Measurements from ENCODE around the gene UBE2D1. TPM values are rescaled to one million over a fixed set of nuclear protein-coding genes. Genes with fewer than 3 reads are reported as not detected.
A peak's percentile ranks its signal among the peaks of the same experiment; 100 is the strongest.

The UBE2D1 gene
- total and polyA plus RNA-seq, 4 experiments from 2014 or later, result 13.4 to 23.4 (median 17.2) TPM

GRCh38 chr10:58372607-58373441 lies 38.0 kb downstream of the UBE2D1 start:
- H3K36me3 Mint-ChIP-seq, result peaks cover 0 to under 1% of the 10 kb centered on the region in 2 donors
- H3K27ac Mint-ChIP-seq, result no peak overlapping the region
- H3K27me3 ChIP-seq (ENCODE audit: insufficient read depth, low read length), result no peaks in the 10 kb centered on the region
- H3K9me3 Mint-ChIP-seq, result peaks cover 0 to 1% (median 0%) of the 10 kb centered on the region in 8 donors
- CTCF ChIA-PET (ENCODE audit: partially characterized antibody), result interaction anchor here (0.8 kb wide), 1 partner anchor 14 kb away, joined by 3 read pairs; no protein-coding TSS in a partner anchor
- H3K27ac ChIP-seq (ENCODE audit: low read depth, low read length), result no peak overlapping the region
- no peaks in the 10 kb centered on the region for H3K36me3 ChIP-seq (ENCODE audit: insufficient read depth, low read length)
- no peak overlapping the region for H3K4me3 Mint-ChIP-seq
- no peaks in the 10 kb centered on the region for H3K4me1 Mint-ChIP-seq
- no peak for DNase-seq
- H3K4me1 ChIP-seq (ENCODE audit: insufficient read depth, low read length), result no peaks in the 10 kb centered on the region
- intact Hi-C loops (cut with micrococcal nuclease), result no loop called here
- no peaks in the 10 kb centered on the region for H3K9me3 ChIP-seq (ENCODE audit: control insufficient read depth in 1 of 2, low read length in 2 of 2)
- no peaks in the 10 kb centered on the region for H3K27me3 Mint-ChIP-seq
- POLR2A ChIA-PET (ENCODE audit: partially characterized antibody), result interaction anchor here (1.2 kb wide), 1 partner anchor 8 kb away, joined by 3 read pairs; no protein-coding TSS in a partner anchor
- H3K4me3 ChIP-seq (ENCODE audit: low read length in 2 of 2), result no peak overlapping the region

- Histone ChIP-seq H3K4me1 (ENCODE audit: insufficient read depth, low read length) (no peaks in the 10 kb centered on the region), H3K27me3 (ENCODE audit: insufficient read depth, low read length) (no peaks in the 10 kb centered on the region), H3K9me3 (ENCODE audit: control insufficient read depth in 1 of 2, low read length in 2 of 2) (no peaks in the 10 kb centered on the region), H3K36me3 (ENCODE audit: insufficient read depth, low read length) (no peaks in the 10 kb centered on the region), H3K4me3 (ENCODE audit: low read length in 2 of 2) (no peak overlapping the region), H3K27ac (ENCODE audit: low read depth, low read length) (no peak overlapping the region)
- Mint-ChIP-seq H3K27me3 (no peaks in the 10 kb centered on the region), H3K36me3 (no peaks in the 10 kb centered on the region), H3K9me3 (peaks cover 0 to 1% (median 0%) of the 10 kb centered on the region in 8 donors), H3K4me1 (no peaks in the 10 kb centered on the region), H3K27ac (peak overlapping the region in 3 of 7 donors; percentile 1 to 26 (median 6)), H3K4me3 (no peak overlapping the region)
- ChIA-PET CTCF (ENCODE audit: partially characterized antibody) (interaction anchor here (0.8 kb wide), 1 partner anchor 14 kb away, joined by 3 read pairs; no protein-coding TSS in a partner anchor), POLR2A (ENCODE audit: partially characterized antibody) (interaction anchor here (1.2 kb wide), 1 partner anchor 9 kb away, joined by 3 read pairs; no protein-coding TSS in a partner anchor)
- intact Hi-C loops (cut with micrococcal nuclease), result no loop called here
- DNase-seq, result no peak
Observed at GRCh38 chr10:58373442-58373827, 38.6 kb downstream of the UBE2D1 start.

GRCh38 chr10:58382489-58382995 lies 47.7 kb downstream of the UBE2D1 start:
- intact Hi-C loops (cut with micrococcal nuclease), result no loop called here
- Histone ChIP-seq H3K27me3 (ENCODE audit: insufficient read depth, low read length) (no peaks in the 10 kb centered on the region), H3K27ac (ENCODE audit: low read depth, low read length) (no peak overlapping the region), H3K9me3 (ENCODE audit: control insufficient read depth in 1 of 2, low read length in 2 of 2) (no peaks in the 10 kb centered on the region), H3K4me3 (ENCODE audit: low read length in 2 of 2) (no peak overlapping the region), H3K36me3 (ENCODE audit: insufficient read depth, low read length) (no peaks in the 10 kb centered on the region), H3K4me1 (ENCODE audit: insufficient read depth, low read length) (peaks cover 37% of the 10 kb centered on the region)
- H3K4me1 Mint-ChIP-seq, result peaks cover 24 to 47% (median 31%) of the 10 kb centered on the region in 4 donors
- CTCF ChIA-PET (ENCODE audit: partially characterized antibody), result interaction anchor here (1.2 kb wide), 1 partner anchor 83 kb away, joined by 4 read pairs; no protein-coding TSS in a partner anchor
- peak overlapping the region in 1 of 7 donors; percentile 43 for H3K27ac Mint-ChIP-seq
- H3K36me3 Mint-ChIP-seq, result peaks cover 0 to 13% of the 10 kb centered on the region in 2 donors
- DNase-seq, result no peak
- POLR2A ChIA-PET (ENCODE audit: partially characterized antibody), result no interaction called here
- no peaks in the 10 kb centered on the region for H3K9me3 Mint-ChIP-seq
- H3K4me3 Mint-ChIP-seq, result no peak overlapping the region
- H3K27me3 Mint-ChIP-seq, result peaks cover 0 to 1% of the 10 kb centered on the region in 2 donors

- no peaks in the 10 kb centered on the region for H3K27me3 ChIP-seq (ENCODE audit: insufficient read depth, low read length)
- ChIA-PET CTCF (ENCODE audit: partially characterized antibody) (interaction anchor here (0.7 to 1.8 kb wide), 11 partner anchors 12 to 116 kb away, joined by 3 to 19 read pairs (median 4); partner anchors contain the start of genes CISD1 and IPMK), POLR2A (ENCODE audit: partially characterized antibody) (interaction anchor here (0.9 to 3.3 kb wide), 7 partner anchors 12 to 117 kb away, joined by 3 to 29 read pairs (median 5); partner anchors contain the start of genes CISD1, IPMK and UBE2D1)
- Mint-ChIP-seq H3K36me3 (peaks cover 5 to 25% of the 10 kb centered on the region in 2 donors), H3K9me3 (no peaks in the 10 kb centered on the region), H3K4me1 (peaks cover 25 to 47% (median 32%) of the 10 kb centered on the region in 4 donors), H3K27ac (peak overlapping the region; percentile 92 to 98 (median 96)), H3K4me3 (peak overlapping the region; percentile 90 to 99 (median 98)), H3K27me3 (peaks cover 0 to 1% of the 10 kb centered on the region in 2 donors)
- H3K27ac ChIP-seq (ENCODE audit: low read depth, low read length), result peak overlapping the region; percentile 74
- no peaks in the 10 kb centered on the region for H3K9me3 ChIP-seq (ENCODE audit: control insufficient read depth in 1 of 2, low read length in 2 of 2)
- intact Hi-C loops (cut with micrococcal nuclease), result loop anchor here (1.0 to 2.0 kb wide), 3 partner anchors 50 to 1523 kb away; partner anchors contain the start of gene CCDC6
- DNase-seq, result peak; percentile 57 to 76 (median 70)
- peaks cover 8% of the 10 kb centered on the region for H3K36me3 ChIP-seq (ENCODE audit: insufficient read depth, low read length)
- H3K4me1 ChIP-seq (ENCODE audit: insufficient read depth, low read length), result peaks cover 41% of the 10 kb centered on the region
- H3K4me3 ChIP-seq (ENCODE audit: low read length in 2 of 2), result peak overlapping the region in 1 of 2 donors; percentile 96
Observed at GRCh38 chr10:58384095-58384494, 49.3 kb downstream of the UBE2D1 start.

- ChIA-PET POLR2A (ENCODE audit: partially characterized antibody) (interaction anchor here (0.9 to 3.3 kb wide), 8 partner anchors 10 to 118 kb away, joined by 3 to 29 read pairs (median 5); partner anchors contain the start of genes CISD1, IPMK and UBE2D1), CTCF (ENCODE audit: partially characterized antibody) (interaction anchor here (0.7 to 1.8 kb wide), 13 partner anchors 13 to 117 kb away, joined by 3 to 19 read pairs (median 4); partner anchors contain the start of genes CISD1 and IPMK)
- Histone ChIP-seq H3K4me3 (ENCODE audit: low read length in 2 of 2) (peak overlapping the region; percentile 89 to 96), H3K27me3 (ENCODE audit: insufficient read depth, low read length) (no peaks in the 10 kb centered on the region), H3K27ac (ENCODE audit: low read depth, low read length) (peak overlapping the region; percentile 74), H3K4me1 (ENCODE audit: insufficient read depth, low read length) (peaks cover 42% of the 10 kb centered on the region), H3K9me3 (ENCODE audit: control insufficient read depth in 1 of 2, low read length in 2 of 2) (no peaks in the 10 kb centered on the region), H3K36me3 (ENCODE audit: insufficient read depth, low read length) (peaks cover 12% of the 10 kb centered on the region)
- Mint-ChIP-seq H3K9me3 (no peaks in the 10 kb centered on the region), H3K4me3 (peak overlapping the region; percentile 90 to 99 (median 98)), H3K36me3 (peaks cover 8 to 30% of the 10 kb centered on the region in 2 donors), H3K27ac (peak overlapping the region; percentile 92 to 98 (median 96)), H3K4me1 (peaks cover 25 to 51% (median 34%) of the 10 kb centered on the region in 4 donors), H3K27me3 (peaks cover 0 to 1% of the 10 kb centered on the region in 2 donors)
- peak in 1 of 5 donors; percentile 41 for DNase-seq
- intact Hi-C loops (cut with micrococcal nuclease), result loop anchor here (1.0 to 2.0 kb wide), 3 partner anchors 50 to 1522 kb away; partner anchors contain the start of gene CCDC6
Observed at GRCh38 chr10:58384544-58384998, 49.8 kb downstream of the UBE2D1 start.

GRCh38 chr10:58384999-58385783 lies 50.4 kb downstream of the UBE2D1 start, which contains the start of gene TFAM:
Gene TFAM, plus strand, starts transcription at chr10:58385410. Its CDS starts 138 bp downstream, at chr10:58385548.
- Histone ChIP-seq H3K27ac (ENCODE audit: low read depth, low read length) (peak within 1 kb of the TSS; percentile 74), H3K4me3 (ENCODE audit: low read length in 2 of 2) (peak within 1 kb of the TSS; percentile 89 to 96), H3K27me3 (ENCODE audit: insufficient read depth, low read length) (no peaks in the 10 kb centered on the region), H3K4me1 (ENCODE audit: insufficient read depth, low read length) (peaks cover 48% of the 10 kb centered on the region), H3K36me3 (ENCODE audit: insufficient read depth, low read length) (peaks cover 19% of the 10 kb centered on the region), H3K9me3 (ENCODE audit: control insufficient read depth in 1 of 2, low read length in 2 of 2) (no peaks in the 10 kb centered on the region)
- Mint-ChIP-seq H3K4me3 (peak within 1 kb of the TSS; percentile 90 to 99 (median 98)), H3K27me3 (peaks cover 0 to 1% of the 10 kb centered on the region in 2 donors), H3K4me1 (peaks cover 28 to 57% (median 39%) of the 10 kb centered on the region in 4 donors), H3K9me3 (no peaks in the 10 kb centered on the region), H3K36me3 (peaks cover 15 to 36% of the 10 kb centered on the region in 2 donors), H3K27ac (peak within 1 kb of the TSS; percentile 92 to 98 (median 96))
- ChIA-PET POLR2A (ENCODE audit: partially characterized antibody) (interaction anchor here (0.9 to 3.3 kb wide), 10 partner anchors 9 to 119 kb away, joined by 3 to 29 read pairs (median 5); partner anchors contain the start of genes CISD1, IPMK and UBE2D1), CTCF (ENCODE audit: partially characterized antibody) (interaction anchor here (0.7 to 2.6 kb wide), 14 partner anchors 14 to 117 kb away, joined by 3 to 19 read pairs (median 4); partner anchors contain the start of genes CISD1 and IPMK)
- peak; percentile 92 to 95 (median 93) for DNase-seq
- intact Hi-C loops (cut with micrococcal nuclease), result loop anchor here (1.0 to 2.0 kb wide), 5 partner anchors 51 to 1522 kb away; partner anchors contain the start of genes CCDC6 and IPMK

Data from CD4-positive, alpha-beta memory T cell (primary cell).